ENCODE data around the gene SFTPD.
"Not testable (repeated sequence)": the region's sequence is repeated elsewhere in the genome, so short reads cannot be mapped to it uniquely, and the experiment has no call there.

The SFTPD gene

DNA sequence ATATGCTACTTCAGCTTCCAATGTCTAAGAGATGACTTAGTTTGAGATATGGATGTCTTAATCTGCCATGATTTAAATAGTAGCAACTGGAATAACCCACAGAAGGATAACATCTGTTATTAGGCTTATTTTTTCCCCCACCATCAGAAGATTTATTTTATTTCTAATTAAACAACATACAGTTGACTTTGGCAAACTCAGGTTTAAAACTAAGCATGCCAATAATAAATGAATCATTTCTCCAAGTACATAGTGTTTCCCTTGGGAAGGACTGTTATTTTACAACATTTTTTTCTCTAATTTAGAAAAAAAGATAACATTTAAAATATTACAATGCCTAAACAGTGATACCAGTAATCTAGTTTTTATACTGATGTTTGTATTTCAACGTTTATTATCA lies 58.4 kb downstream of the SFTPD start:
- intact Hi-C loops (cut with DNase I): no loop called here
- DNase-seq: no peak

DNA sequence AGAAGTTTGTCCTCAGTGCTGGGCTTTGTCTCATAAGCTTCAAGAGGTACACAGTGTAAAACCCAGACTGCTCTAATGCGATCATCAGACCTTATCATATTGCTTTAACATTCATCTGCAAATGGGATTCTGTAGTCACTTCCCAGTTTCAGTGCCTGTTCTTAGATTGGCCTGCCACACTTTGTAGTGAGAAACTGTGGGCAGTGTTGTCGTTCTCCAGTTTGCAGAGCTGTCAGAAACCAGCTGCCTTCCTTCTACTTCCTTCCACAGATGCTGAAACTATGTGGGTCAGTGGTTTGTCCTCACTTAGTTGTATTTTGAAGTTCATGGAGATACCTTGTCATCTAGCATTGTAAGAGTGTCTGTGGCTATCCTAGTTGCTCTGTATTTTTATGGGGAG lies 59.9 kb downstream of the SFTPD start:
- DNase-seq: peak in 3 of 42 donors; percentile 10 to 17 (median 14)
- intact Hi-C loops (cut with DNase I): not testable (repeated sequence)
